ENCODE measurements around the gene RAD51B.
"Not testable (repeated sequence)": the region's sequence is repeated elsewhere in the genome, so short reads cannot be mapped to it uniquely, and the experiment has no call there.

The RAD51B gene

GRCh38 chr14:68698773-68699172 lies 879.2 kb downstream of the RAD51B start:
- DNase-seq, result not testable (repeated sequence)

- DNase-seq, result no peak
These were observed 881.6 kb downstream of the RAD51B start for GRCh38 chr14:68701001-68701741.

GRCh38 chr14:68702135-68702534 lies 882.6 kb downstream of the RAD51B start:
- DNase-seq, result no peak

- no peak for DNase-seq
These were observed 883.0 kb downstream of the RAD51B start for GRCh38 chr14:68702578-68702977.

- peak; percentile 74 to 87 for DNase-seq
These were observed 883.5 kb downstream of the RAD51B start for GRCh38 chr14:68703093-68703492.

- DNase-seq, result peak; percentile 34 to 50
These were observed 885.4 kb downstream of the RAD51B start for GRCh38 chr14:68704736-68705720.

GRCh38 chr14:68705741-68706283 lies 886.2 kb downstream of the RAD51B start:
- DNase-seq, result no peak

- DNase-seq, result no peak
These were observed 887.9 kb downstream of the RAD51B start for GRCh38 chr14:68707482-68707881.

GRCh38 chr14:68708343-68708742 lies 888.8 kb downstream of the RAD51B start:
- no peak for DNase-seq

- DNase-seq, result no peak
These were observed 889.4 kb downstream of the RAD51B start for GRCh38 chr14:68709007-68709406.

GRCh38 chr14:68710776-68711175 lies 891.2 kb downstream of the RAD51B start:
- no peak for DNase-seq

- DNase-seq, result no peak
These were observed 892.2 kb downstream of the RAD51B start for GRCh38 chr14:68711561-68712309.

GRCh38 chr14:68712703-68713370 lies 893.3 kb downstream of the RAD51B start:
- DNase-seq, result no peak

- no peak for DNase-seq
These were observed 894.2 kb downstream of the RAD51B start for GRCh38 chr14:68713782-68714181.

- DNase-seq, result peak; percentile 87 to 95
These were observed 895.7 kb downstream of the RAD51B start for GRCh38 chr14:68714991-68715924.

- DNase-seq, result no peak
These were observed 897.1 kb downstream of the RAD51B start for GRCh38 chr14:68716698-68717097.

GRCh38 chr14:68718023-68718990 lies 898.7 kb downstream of the RAD51B start:
- DNase-seq, result peak; percentile 32 to 57

GRCh38 chr14:68719634-68720384 lies 900.2 kb downstream of the RAD51B start:
- peak; percentile 42 to 43 for DNase-seq

- DNase-seq, result no peak
These were observed 902.6 kb downstream of the RAD51B start for GRCh38 chr14:68722186-68722585.

Data from inflammatory macrophage (primary cell).